Measurements from ENCODE around the gene PRSS35.
"Not testable (repeated sequence)": the region's sequence is repeated elsewhere in the genome, so short reads cannot be mapped to it uniquely, and the experiment has no call there.

The PRSS35 gene

GRCh38 chr6:83511901-83512681 is at the start of gene PRSS35:
TSS of gene PRSS35 (plus strand) at chr6:83512534. CDS start at chr6:83523442, 10,908 bp downstream.
- DNase-seq: no peak

GRCh38 chr6:83463886-83464285 is 48.4 kb upstream of the PRSS35 start:
- DNase-seq: no peak

- DNase-seq: no peak
These were observed 47.8 kb upstream of the PRSS35 start for GRCh38 chr6:83464381-83465140.

- no peak for DNase-seq
These were observed 46.0 kb upstream of the PRSS35 start for GRCh38 chr6:83466328-83466727.

- DNase-seq: no peak
These were observed 44.7 kb upstream of the PRSS35 start for GRCh38 chr6:83467620-83468036.

GRCh38 chr6:83470001-83470400 is 42.3 kb upstream of the PRSS35 start:
- no peak for DNase-seq

GRCh38 chr6:83470587-83470986 is 41.7 kb upstream of the PRSS35 start:
- DNase-seq: no peak

- no peak for DNase-seq
These were observed 39.6 kb upstream of the PRSS35 start for GRCh38 chr6:83472767-83473166.

- no peak for DNase-seq
These were observed 38.0 kb upstream of the PRSS35 start for GRCh38 chr6:83474309-83474708.

GRCh38 chr6:83476971-83477370 is 35.4 kb upstream of the PRSS35 start:
- DNase-seq: no peak

GRCh38 chr6:83479389-83479788 is 32.9 kb upstream of the PRSS35 start:
- DNase-seq: no peak

GRCh38 chr6:83480470-83480869 is 31.9 kb upstream of the PRSS35 start:
- no peak for DNase-seq

- not testable (repeated sequence) for DNase-seq
These were observed 30.4 kb upstream of the PRSS35 start for GRCh38 chr6:83481938-83482337.

GRCh38 chr6:83488448-83488847 is 23.9 kb upstream of the PRSS35 start:
- DNase-seq: no peak

- no peak for DNase-seq
These were observed 23.5 kb upstream of the PRSS35 start for GRCh38 chr6:83488861-83489260.

- no peak for DNase-seq
These were observed 22.0 kb upstream of the PRSS35 start for GRCh38 chr6:83490217-83490807.

- no peak for DNase-seq
These were observed 7.0 kb upstream of the PRSS35 start for GRCh38 chr6:83505356-83505755.

GRCh38 chr6:83509441-83509840 is 2.9 kb upstream of the PRSS35 start:
- no peak for DNase-seq

GRCh38 chr6:83510791-83511190 is 1.5 kb upstream of the PRSS35 start:
- DNase-seq: no peak

- no peak for DNase-seq
These were observed 1.1 kb upstream of the PRSS35 start for GRCh38 chr6:83511266-83511665.

- DNase-seq: no peak
These were observed 2.1 kb downstream of the PRSS35 start for GRCh38 chr6:83514466-83514865.

- no peak for DNase-seq
These were observed 2.6 kb downstream of the PRSS35 start for GRCh38 chr6:83514866-83515466.

- DNase-seq: no peak
These were observed 5.2 kb downstream of the PRSS35 start for GRCh38 chr6:83517500-83517899.
